Glomerular endothelial cell (primary cell): ENCODE results near the gene MRPS26. TPM values are rescaled to one million over a fixed set of nuclear protein-coding genes. Genes with fewer than 3 reads are reported as not detected.
"Not testable (repeated sequence)": the region's sequence is repeated elsewhere in the genome, so short reads cannot be mapped to it uniquely, and the experiment has no call there.

Source experiments
- DNase-seq: peaks from one replicate; pipeline ENCODE4 v3.0.0-alpha.2; 2011; ENCODE audit warnings: low read depth, low spot score; ENCODE audit errors: extremely low read depth
- total RNA-seq: library from RNA; depleted of rRNA; stranded (reverse); fragments of >200 nt; gene quantifications from 2 replicates; pipeline ENCODE4 v1.2.3, GENCODE V29; 2015

Gene MRPS26
- total RNA-seq, 1 donor from 2014 or later = 37.9 TPM

- no peak for DNase-seq
These were observed 3.9 kb upstream of the MRPS26 start for GRCh38 chr20:3041854-3042409.

GRCh38 chr20:3042625-3043024 lies 3.2 kb upstream of the MRPS26 start:
- DNase-seq = no peak

GRCh38 chr20:3043322-3043721 lies 2.5 kb upstream of the MRPS26 start, which contains the start of gene GNRH2:
Gene GNRH2, plus strand, starts transcription at chr20:3043622. Its CDS starts 793 bp downstream, at chr20:3044415.
- no peak for DNase-seq

GRCh38 chr20:3044336-3044965 lies 1.4 kb upstream of the MRPS26 start:
- no peak for DNase-seq

- no peak for DNase-seq
These were observed 623 bp upstream of the MRPS26 start for GRCh38 chr20:3045042-3045815.

GRCh38 chr20:3046677-3047462 lies 1.0 kb downstream of the MRPS26 start:
- no peak for DNase-seq

- DNase-seq = no peak
These were observed 1.9 kb downstream of the MRPS26 start for GRCh38 chr20:3047486-3048419.

- no peak for DNase-seq
These were observed 5.7 kb downstream of the MRPS26 start for GRCh38 chr20:3051385-3052019.

- DNase-seq = no peak
These were observed 13.6 kb downstream of the MRPS26 start for GRCh38 chr20:3059489-3059888.

- DNase-seq = not testable (repeated sequence)
These were observed 18.3 kb downstream of the MRPS26 start for GRCh38 chr20:3064119-3064518.

GRCh38 chr20:3067139-3068014 lies 21.5 kb downstream of the MRPS26 start:
- DNase-seq = no peak

GRCh38 chr20:3068075-3068474 lies 22.2 kb downstream of the MRPS26 start:
- DNase-seq = no peak

- DNase-seq = no peak
These were observed 23.4 kb downstream of the MRPS26 start for GRCh38 chr20:3068986-3069900.

- DNase-seq = no peak
These were observed 24.9 kb downstream of the MRPS26 start for GRCh38 chr20:3070725-3071124.

- no peak for DNase-seq
These were observed 25.4 kb downstream of the MRPS26 start for GRCh38 chr20:3071266-3071609.

GRCh38 chr20:3071610-3072529 lies 26.0 kb downstream of the MRPS26 start, which contains the start of gene OXT:
Gene OXT, plus strand, starts transcription at chr20:3071620. Its CDS starts 36 bp downstream, at chr20:3071656.
- no peak for DNase-seq
